SK-N-DZ (cell line): ENCODE data around the gene RASA4.
"Not testable (repeated sequence)": the region's sequence is repeated elsewhere in the genome, so short reads cannot be mapped to it uniquely, and the experiment has no call there.

ENCODE experiments used
- DNase-seq: peaks from one replicate; pipeline ENCODE4 v3.0.0-alpha.2; 2015; ENCODE audit warnings: low spot score
- small RNA-seq, 2 experiments: library from RNA; depleted of rRNA; stranded (forward); fragments of <200 nt; gene quantifications; one replicate each; pipeline ENCODE3, GENCODE V24; 2014

RASA4 gene

DNA sequence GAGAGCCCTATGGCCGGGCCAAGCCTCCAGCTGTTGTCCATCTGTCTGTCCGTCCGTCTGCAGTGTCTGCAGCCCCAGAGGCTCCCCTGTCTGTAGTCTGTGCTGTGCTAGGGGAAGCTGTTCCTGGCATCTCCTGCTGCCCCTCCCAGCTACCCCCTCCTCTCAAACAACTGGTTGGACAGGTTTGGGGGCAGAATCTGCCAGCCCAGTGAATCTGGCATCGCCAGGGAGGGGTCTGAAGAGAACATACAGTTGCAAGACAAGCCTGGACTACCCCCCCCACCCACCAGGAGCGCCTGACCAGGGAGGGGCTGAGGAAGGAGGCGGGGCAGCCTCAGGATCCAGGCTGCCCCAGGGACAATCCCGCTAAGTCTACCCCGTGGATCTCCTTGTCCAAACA is 73.0 kb downstream of the RASA4 start, which contains the start of gene UPK3BL2:
Gene UPK3BL2 (minus strand): TSS at position 101 of the 400 bp plus-strand sequence. CDS start 60 bp downstream, at position 41.
- not testable (repeated sequence) for DNase-seq

GRCh38 chr7:102542771-102543170 is 73.8 kb downstream of the RASA4 start:
- DNase-seq, result not testable (repeated sequence)

DNA sequence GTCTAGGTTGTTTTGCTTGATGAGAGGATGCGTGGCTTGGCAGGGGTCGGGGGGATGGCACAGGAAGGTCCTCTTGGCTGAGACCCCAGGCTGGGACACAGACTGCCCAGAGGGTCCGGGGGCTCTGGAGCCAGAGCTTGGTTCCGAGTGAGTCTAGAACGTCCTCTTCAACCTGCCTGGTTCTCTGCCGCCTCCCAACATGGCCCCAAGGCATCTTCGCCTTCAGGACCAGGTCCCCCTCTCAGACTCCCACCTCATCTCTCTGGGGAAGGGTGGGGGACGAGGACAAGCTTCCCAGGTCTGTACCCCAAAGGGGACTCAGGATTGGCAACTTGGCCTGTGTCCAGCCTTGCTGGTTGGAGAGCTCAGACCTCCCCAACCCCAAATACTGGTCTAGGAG is 74.5 kb downstream of the RASA4 start:
- not testable (repeated sequence) for DNase-seq

- DNase-seq, result not testable (repeated sequence)
These were observed 76.0 kb downstream of the RASA4 start for GRCh38 chr7:102540604-102541003.

- not testable (repeated sequence) for DNase-seq
These were observed 81.4 kb downstream of the RASA4 start for GRCh38 chr7:102535062-102535615.

DNA sequence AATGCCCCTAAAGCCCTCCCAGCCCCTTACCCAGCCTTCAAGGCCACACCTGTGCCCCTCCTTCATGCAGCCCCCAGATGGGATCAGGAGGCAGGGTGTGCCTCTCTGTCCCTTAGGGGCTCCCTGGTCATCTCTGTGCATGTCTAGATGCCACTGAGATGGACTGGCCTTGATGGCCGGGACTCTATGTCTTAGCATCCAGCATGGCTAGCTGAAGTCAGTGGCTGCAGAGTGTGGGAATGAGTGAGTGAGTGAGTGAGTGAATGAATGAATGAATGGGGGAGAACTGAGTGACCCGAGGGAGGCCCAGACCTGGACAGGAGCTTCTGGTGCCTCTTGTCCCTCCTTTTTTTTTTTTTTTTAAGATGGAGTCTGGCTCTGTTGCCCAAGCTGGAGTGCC is 84.4 kb downstream of the RASA4 start:
- not testable (repeated sequence) for DNase-seq

DNA sequence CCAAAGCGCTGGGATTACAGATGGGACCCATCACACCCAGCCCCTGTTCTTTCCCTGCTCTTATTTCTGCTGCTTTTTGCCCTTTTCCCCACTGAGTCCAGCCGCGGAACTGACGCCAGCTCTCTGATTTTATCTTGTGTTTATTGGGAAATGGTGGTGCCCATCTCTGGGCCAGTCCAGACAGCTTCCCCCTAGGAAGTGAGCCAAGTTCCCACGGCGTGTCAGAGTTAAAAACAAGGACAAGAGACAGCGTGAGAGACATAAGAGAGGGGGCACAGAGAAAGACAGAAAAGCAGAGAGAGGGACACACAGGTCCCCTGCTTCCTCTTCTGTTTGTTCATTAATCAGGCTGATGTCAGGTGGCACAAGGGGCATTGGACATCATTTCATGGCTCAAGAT is 85.0 kb downstream of the RASA4 start:
- not testable (repeated sequence) for DNase-seq

- not testable (repeated sequence) for DNase-seq
These were observed 88.4 kb downstream of the RASA4 start for GRCh38 chr7:102527822-102528793.

- not testable (repeated sequence) for DNase-seq
These were observed 89.4 kb downstream of the RASA4 start for GRCh38 chr7:102527182-102527581.

DNA sequence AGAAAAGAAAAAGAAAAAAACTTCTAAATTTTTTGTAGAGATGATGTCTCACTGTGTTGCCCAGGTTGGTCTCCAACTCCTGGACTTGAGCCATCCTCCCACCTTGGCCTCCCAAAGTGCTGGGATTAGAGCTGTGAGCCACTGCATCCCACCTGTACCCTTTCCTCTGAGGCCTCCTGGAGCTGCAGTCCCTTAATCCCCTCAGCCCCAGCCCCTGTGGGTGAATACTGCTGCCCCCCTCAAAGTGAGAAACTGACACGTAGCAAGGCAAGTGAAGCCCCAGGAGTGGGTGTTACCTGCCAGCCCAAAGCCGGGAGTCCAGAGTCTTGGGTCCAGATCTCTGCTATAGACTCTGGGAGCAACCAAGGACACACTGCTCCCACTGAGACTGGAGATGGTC is 91.8 kb downstream of the RASA4 start:
- DNase-seq, result not testable (repeated sequence)

Small RNAs within 50 kb of the gene (small RNA-seq; reads per million reads assigned to genes)
- gene UPK3BL1, result 0 reads per million in 2 experiments
